CD14-positive monocyte (primary cell): ENCODE measurements around the gene NRG4. TPM values are rescaled to one million over a fixed set of nuclear protein-coding genes. Genes with fewer than 3 reads are reported as not detected.
"Not testable (repeated sequence)": the region's sequence is repeated elsewhere in the genome, so short reads cannot be mapped to it uniquely, and the experiment has no call there.

Experiments
- DNase-seq, 3 donors: peaks; one replicate each; pipeline ENCODE4 v3.0.0-alpha.2; 2011 to 2022
- H2AFZ ChIP-seq: 2 replicates; pipeline ENCODE4 v1.6.0; 2012; ENCODE audit warnings: mild to moderate bottlenecking, low read depth, low read length, inconsistent platforms; ENCODE audit not compliant: insufficient read depth, poor library complexity, severe bottlenecking
- H3K27ac ChIP-seq, 2 donors: 1 replicate in 1 of 2; 2 replicates in 1 of 2; pipeline ENCODE4 v1.5.1; 2012 to 2013; ENCODE audit warnings: low read length in 2 of 2, control low read depth in 1 of 2, inconsistent platforms in 1 of 2, low read depth in 1 of 2, mild to moderate bottlenecking in 1 of 2
- H3K27me3 ChIP-seq, 2 donors: one replicate each; pipeline versions ENCODE4 v1.6.0 to v1.6.1; 2011 to 2013; ENCODE audit warnings: low read length in 2 of 2; ENCODE audit not compliant: control insufficient read depth in 2 of 2, insufficient read depth in 2 of 2
- H3K36me3 ChIP-seq, 2 donors: replicated peaks in 1 of 2; 1 replicate in 1 of 2; 2 replicates in 1 of 2; pipeline versions ENCODE4 v1.5.1 to v1.6.1; 2012 to 2013; ENCODE audit warnings: low read length in 2 of 2, control low read depth in 1 of 2, inconsistent platforms in 1 of 2, mild to moderate bottlenecking in 1 of 2; ENCODE audit not compliant: insufficient read depth in 2 of 2, control insufficient read depth in 1 of 2
- H3K4me1 ChIP-seq, 2 donors: 1 replicate in 1 of 2; 2 replicates in 1 of 2; pipeline versions ENCODE4 v1.5.1 to v1.6.1; 2012 to 2013; ENCODE audit warnings: low read length in 2 of 2, control low read depth in 1 of 2, inconsistent platforms in 1 of 2, mild to moderate bottlenecking in 1 of 2, moderate library complexity in 1 of 2; ENCODE audit not compliant: insufficient read depth in 2 of 2, control insufficient read depth in 1 of 2
- H3K4me2 ChIP-seq: replicated peaks from 2 replicates; pipeline ENCODE3; 2012; ENCODE audit warnings: low read length, moderate library complexity, mild to moderate bottlenecking; ENCODE audit not compliant: poor library complexity, severe bottlenecking; ENCODE audit errors: extremely low read depth
- H3K4me3 ChIP-seq, 3 experiments: fragments of 200-600 bp in 1 of 3; sonication (generic) in 1 of 3; replicated peaks in 1 of 3; 1 replicate in 2 of 3; 2 replicates in 1 of 3; pipeline ENCODE4 v1.5.1; 2011 to 2013; ENCODE audit warnings: low read length in 3 of 3, mild to moderate bottlenecking in 3 of 3, control low read depth in 2 of 3, low read depth in 2 of 3, inconsistent platforms in 1 of 3, moderate library complexity in 1 of 3
- H3K79me2 ChIP-seq: 2 replicates; pipeline ENCODE4 v1.6.0; 2012; ENCODE audit warnings: mild to moderate bottlenecking, control low read depth, inconsistent platforms, low read length, moderate library complexity; ENCODE audit not compliant: insufficient read depth
- H3K9ac ChIP-seq: 2 replicates; pipeline ENCODE4 v1.6.0; 2017; ENCODE audit warnings: low read length, mild to moderate bottlenecking; ENCODE audit not compliant: insufficient read depth, poor library complexity, severe bottlenecking
- H3K9me3 ChIP-seq, 2 donors: replicated peaks in 1 of 2; 1 replicate in 1 of 2; 2 replicates in 1 of 2; pipeline versions ENCODE4 v1.5.1 to v1.6.1; 2012 to 2013; ENCODE audit warnings: low read length in 2 of 2, control low read depth in 1 of 2; ENCODE audit not compliant: control insufficient read depth in 1 of 2, insufficient read depth in 1 of 2
- H4K20me1 ChIP-seq: 2 replicates; pipeline ENCODE4 v1.6.0; 2012; ENCODE audit warnings: mild to moderate bottlenecking, low read length, control low read depth, moderate library complexity; ENCODE audit not compliant: insufficient read depth
- H3K27ac Mint-ChIP-seq, 7 donors: one replicate each; pipeline ENCODE4 v1.8.0; 2020; ENCODE audit warnings: mild to moderate bottlenecking in 7 of 7, mixed read lengths in 7 of 7, moderate library complexity in 6 of 7, inconsistent platforms in 2 of 7
- H3K27me3 Mint-ChIP-seq, 3 donors: one replicate each; pipeline ENCODE4 v1.8.0; 2021 to 2022; ENCODE audit warnings: low read depth in 3 of 3, mild to moderate bottlenecking in 3 of 3, mixed read lengths in 3 of 3, moderate library complexity in 3 of 3, inconsistent platforms in 1 of 3
- H3K36me3 Mint-ChIP-seq, 2 donors: one replicate each; pipeline ENCODE4 v1.8.0; 2020; ENCODE audit warnings: mixed read lengths in 2 of 2, inconsistent platforms in 1 of 2, mild to moderate bottlenecking in 1 of 2
- H3K4me1 Mint-ChIP-seq: one replicate; pipeline ENCODE4 v1.8.0; 2020; ENCODE audit warnings: mild to moderate bottlenecking, mixed read lengths
- H3K4me3 Mint-ChIP-seq, 2 donors: one replicate each; pipeline ENCODE4 v1.8.0; 2020; ENCODE audit warnings: mild to moderate bottlenecking in 2 of 2, mixed read lengths in 2 of 2, moderate library complexity in 1 of 2
- H3K9me3 Mint-ChIP-seq, 7 donors: one replicate each; pipeline ENCODE4 v1.8.0; 2020 to 2022; ENCODE audit warnings: mixed read lengths in 7 of 7, mild to moderate bottlenecking in 6 of 7, moderate library complexity in 6 of 7, inconsistent platforms in 2 of 7
- WGBS: methylation state at CpG from one replicate; pipeline ENCODE4 v1.1.5; 2013; ENCODE audit warnings: missing lambda C conversion rate; ENCODE audit not compliant: insufficient coverage; 5-methylcytosine and 5-hydroxymethylcytosine counted together
- intact Hi-C, 2 donors: fragments of 100-400 bp; cut with micrococcal nuclease; formaldehyde crosslinking; loops; one replicate each; pipeline versions ENCODE4 v1.15.0 to v1.15.1; 2023
- polyA plus RNA-seq, 3 donors: library from polyadenylated mRNA; depleted of rRNA in 1 of 3; unstranded in 2 of 3; stranded (reverse) in 1 of 3; fragments of 300-500 nt in 2 of 3; fragments of >200 nt in 1 of 3; fragmentation: Illumina TruSeq in 2 of 3; gene quantifications; 1 replicate in 2 of 3; 2 replicates in 1 of 3; pipeline ENCODE4 v1.2.3, GENCODE V29; 2012 to 2021
- TF ChIP-seq, protein P1 (sequence below): fragments of 200-600 bp; IDR thresholded peaks from one replicate; pipeline ENCODE4 v1.8.0; 2022; ENCODE audit warnings: antibody characterized with exemption, mild to moderate bottlenecking

The NRG4 gene
- polyA plus RNA-seq, 3 donors: 0.13 to 0.44 (median 0.20) TPM

DNA sequence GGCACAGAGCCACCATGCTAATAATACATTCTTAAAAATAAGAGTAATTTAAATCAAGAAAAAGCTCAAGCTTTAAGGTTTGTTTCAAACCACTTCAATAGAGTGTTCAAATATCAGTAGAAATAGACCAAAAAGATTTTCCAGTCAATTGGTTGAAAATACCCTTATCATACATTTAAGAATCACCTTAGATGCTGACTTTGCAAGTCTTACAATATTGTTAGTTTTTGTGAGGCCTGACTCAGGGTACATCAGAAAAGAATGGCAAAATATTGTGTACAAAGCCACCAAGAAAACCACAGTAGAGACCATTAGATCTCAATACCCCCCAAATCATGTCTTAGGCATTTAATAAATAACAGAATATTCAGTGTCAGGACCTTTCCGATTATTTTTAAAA, 19.8 kb upstream of the NRG4 start:
- H4K20me1 ChIP-seq: no peaks in the 10 kb centered on the region
- H3K4me2 ChIP-seq: no peak overlapping the region
- no peaks in the 10 kb centered on the region for H3K36me3 ChIP-seq
- no peaks in the 10 kb centered on the region for H3K4me1 ChIP-seq
- TF ChIP-seq, protein P1, sequence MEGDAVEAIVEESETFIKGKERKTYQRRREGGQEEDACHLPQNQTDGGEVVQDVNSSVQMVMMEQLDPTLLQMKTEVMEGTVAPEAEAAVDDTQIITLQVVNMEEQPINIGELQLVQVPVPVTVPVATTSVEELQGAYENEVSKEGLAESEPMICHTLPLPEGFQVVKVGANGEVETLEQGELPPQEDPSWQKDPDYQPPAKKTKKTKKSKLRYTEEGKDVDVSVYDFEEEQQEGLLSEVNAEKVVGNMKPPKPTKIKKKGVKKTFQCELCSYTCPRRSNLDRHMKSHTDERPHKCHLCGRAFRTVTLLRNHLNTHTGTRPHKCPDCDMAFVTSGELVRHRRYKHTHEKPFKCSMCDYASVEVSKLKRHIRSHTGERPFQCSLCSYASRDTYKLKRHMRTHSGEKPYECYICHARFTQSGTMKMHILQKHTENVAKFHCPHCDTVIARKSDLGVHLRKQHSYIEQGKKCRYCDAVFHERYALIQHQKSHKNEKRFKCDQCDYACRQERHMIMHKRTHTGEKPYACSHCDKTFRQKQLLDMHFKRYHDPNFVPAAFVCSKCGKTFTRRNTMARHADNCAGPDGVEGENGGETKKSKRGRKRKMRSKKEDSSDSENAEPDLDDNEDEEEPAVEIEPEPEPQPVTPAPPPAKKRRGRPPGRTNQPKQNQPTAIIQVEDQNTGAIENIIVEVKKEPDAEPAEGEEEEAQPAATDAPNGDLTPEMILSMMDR: no peak
- H3K27me3 ChIP-seq: no peaks in the 10 kb centered on the region
- H2AFZ ChIP-seq: no peak overlapping the region
- WGBS: no CpG with 5 or more reads among the region's 1 CpG
- no peak overlapping the region for H3K4me3 ChIP-seq
- no peak for DNase-seq
- Mint-ChIP-seq H3K36me3 (no peaks in the 10 kb centered on the region), H3K27ac (no peak overlapping the region), H3K9me3 (peaks cover 0 to 13% (median 6%) of the 10 kb centered on the region in 7 donors), H3K27me3 (no peaks in the 10 kb centered on the region), H3K4me3 (no peak overlapping the region), H3K4me1 (peaks cover 4% of the 10 kb centered on the region)
- H3K9ac ChIP-seq: no peak overlapping the region
- no peak overlapping the region for H3K27ac ChIP-seq
- intact Hi-C loops: no loop called here
- H3K79me2 ChIP-seq: no peaks in the 10 kb centered on the region
- peaks cover 0 to 3% of the 10 kb centered on the region in 2 donors for H3K9me3 ChIP-seq

DNA sequence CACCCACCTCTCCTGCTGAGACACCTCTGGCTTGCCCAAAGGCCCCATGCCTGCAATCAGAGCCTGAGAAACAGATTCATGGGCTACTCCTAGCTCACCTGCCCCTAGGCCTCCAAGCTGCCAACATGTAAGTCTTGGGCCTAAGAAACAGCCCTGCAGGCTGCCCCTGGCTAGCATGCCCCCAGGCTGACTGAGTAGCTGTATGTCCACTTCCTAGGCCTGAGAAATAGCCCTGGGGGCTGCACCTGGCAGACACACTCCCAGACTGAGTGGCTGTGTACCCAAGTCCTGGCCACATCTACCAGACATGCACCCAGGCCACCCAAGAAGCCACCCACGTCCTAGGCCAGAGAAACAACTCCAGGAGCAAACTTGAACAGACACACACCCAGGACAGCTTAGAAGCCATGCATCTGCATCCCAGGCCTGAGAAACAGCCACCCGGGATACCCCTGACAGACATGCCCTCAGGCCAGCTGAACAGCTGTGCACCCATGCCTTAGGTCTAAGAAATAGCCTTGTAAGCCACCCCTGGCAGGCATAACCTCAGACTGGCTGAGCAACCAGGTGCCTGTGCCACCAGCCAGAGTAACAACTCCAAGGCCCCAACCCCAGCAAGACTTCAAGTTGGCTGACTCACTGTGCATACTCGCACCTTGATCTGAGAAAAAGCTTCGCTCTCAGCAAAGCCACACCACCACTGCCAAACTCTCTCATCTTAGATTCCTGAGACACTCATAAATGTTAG, 12.0 kb upstream of the NRG4 start:
- TF ChIP-seq, protein P1: no peak
- no peak overlapping the region for H3K27ac Mint-ChIP-seq
- no peak overlapping the region for H3K9ac ChIP-seq
- WGBS: 92% methylated on average over 2 of the region's 4 CpGs
- H3K4me1 Mint-ChIP-seq: no peaks in the 10 kb centered on the region
- H3K27me3 ChIP-seq: no peaks in the 10 kb centered on the region
- H3K27me3 Mint-ChIP-seq: no peaks in the 10 kb centered on the region
- H3K36me3 Mint-ChIP-seq: peaks cover 2 to 9% of the 10 kb centered on the region in 2 donors
- H3K9me3 ChIP-seq: peaks cover 15 to 23% of the 10 kb centered on the region in 2 donors
- H3K4me1 ChIP-seq: no peaks in the 10 kb centered on the region
- no peak overlapping the region for H3K4me2 ChIP-seq
- H3K9me3 Mint-ChIP-seq: peaks cover 17 to 32% (median 25%) of the 10 kb centered on the region in 7 donors
- no peaks in the 10 kb centered on the region for H3K36me3 ChIP-seq
- no peak overlapping the region for H2AFZ ChIP-seq
- H3K4me3 ChIP-seq: no peak overlapping the region
- no peak overlapping the region for H3K27ac ChIP-seq
- H3K79me2 ChIP-seq: no peaks in the 10 kb centered on the region
- H4K20me1 ChIP-seq: no peaks in the 10 kb centered on the region
- H3K4me3 Mint-ChIP-seq: no peak overlapping the region
- DNase-seq: no peak
- intact Hi-C loops: no loop called here

GRCh38 chr15:76013470-76013869, 1.2 kb upstream of the NRG4 start:
- WGBS: no CpG with 5 or more reads among the region's 4 CpGs
- not testable (repeated sequence) for H3K36me3 ChIP-seq, H3K27me3 Mint-ChIP-seq

More at GRCh38 chr15:76013470-76013869, 1.2 kb upstream of the NRG4 start:
- H2AFZ ChIP-seq, H3K9ac ChIP-seq, H3K27ac ChIP-seq, DNase-seq, H3K79me2 ChIP-seq, H3K4me3 Mint-ChIP-seq, H3K27ac Mint-ChIP-seq, intact Hi-C loops, H3K27me3 ChIP-seq, H3K4me2 ChIP-seq, H4K20me1 ChIP-seq, H3K36me3 Mint-ChIP-seq, H3K4me3 ChIP-seq, H3K9me3 ChIP-seq: not testable (repeated sequence)
- peaks cover 9 to 34% of the 10 kb centered on the region in 2 donors for H3K4me1 ChIP-seq
- peaks cover 14 to 30% (median 19%) of the 10 kb centered on the region in 7 donors for H3K9me3 Mint-ChIP-seq
- peaks cover 22% of the 10 kb centered on the region for H3K4me1 Mint-ChIP-seq
